Left lung (tissue), 10 donors: Measurements from ENCODE around the gene BTNL8. TPM values are rescaled to one million over a fixed set of nuclear protein-coding genes. Genes with fewer than 3 reads are reported as not detected.
A peak's percentile ranks its signal among the peaks of the same experiment; 100 is the strongest.

Source experiments
- ATAC-seq: fragments of 200-7000 bp; cut with Tn5 transposase; one replicate; pipeline ENCODE4 v1.9.1; 2020; ENCODE audit warnings: moderate library complexity
- DNase-seq, 4 donors: peaks; one replicate each; pipeline ENCODE4 v3.0.0-alpha.2; 2013 to 2020
- H3K27ac ChIP-seq, 2 donors: fragments of 200-600 bp; sonication (generic) in 1 of 2; one replicate each; pipeline versions ENCODE4 v1.5.0 to v1.8.0; 2020 to 2021
- H3K27me3 ChIP-seq, 2 donors: fragments of 200-600 bp; sonication (generic) in 1 of 2; one replicate each; pipeline versions ENCODE4 v1.5.0 to v1.8.0; 2020 to 2021
- H3K36me3 ChIP-seq, 2 donors: fragments of 200-600 bp; sonication (generic) in 1 of 2; one replicate each; pipeline versions ENCODE4 v1.5.0 to v1.8.0; 2020 to 2021
- H3K4me1 ChIP-seq, 2 donors: fragments of 200-600 bp; one replicate each; pipeline ENCODE4 v1.8.0; 2021
- H3K4me3 ChIP-seq, 2 donors: fragments of 200-600 bp; sonication (generic) in 1 of 2; one replicate each; pipeline versions ENCODE4 v1.5.0 to v1.8.0; 2020 to 2021; ENCODE audit warnings: mild to moderate bottlenecking in 1 of 2
- H3K9me3 ChIP-seq, 2 donors: fragments of 200-600 bp; sonication (generic) in 1 of 2; one replicate each; pipeline versions ENCODE4 v1.5.0 to v1.8.0; 2020 to 2021
- CTCF ChIP-seq, 2 donors: fragments of 200-600 bp; sonication (generic) in 1 of 2; IDR thresholded peaks; one replicate each; pipeline versions ENCODE4 v1.5.0 to v1.8.0; 2021; ENCODE audit warnings: antibody characterized with exemption in 2 of 2
- intact Hi-C, 2 donors: fragments of 100-400 bp; cut with DNase I; formaldehyde crosslinking; loops; one replicate each; pipeline versions ENCODE4 v1.11.2 to v1.14.2; 2022
- polyA plus RNA-seq, 6 donors: library from polyadenylated mRNA; unstranded; fragments of 120-200 nt; gene quantifications; one replicate each; pipeline ENCODE4 v1.2.1, GENCODE V29; 2013; ENCODE audit not compliant: insufficient read length in 6 of 6
- total RNA-seq, 2 donors: library from RNA; stranded (reverse); fragmentation: NEBNext Ultra II Directional; extraction: Animal tissue kit (Norgen Biotek cat#: 25700); gene quantifications; one replicate each; pipeline ENCODE4 v1.2.1, GENCODE V29; 2021
- donor health status: DM: no; HTN: yes; CAD: no.
- donor health status: DM: no; HTN: no; CAD: no.

BTNL8 gene
- total and polyA plus RNA-seq, 8 donors = 0.47 to 1.8 (median 0.81) TPM

DNA sequence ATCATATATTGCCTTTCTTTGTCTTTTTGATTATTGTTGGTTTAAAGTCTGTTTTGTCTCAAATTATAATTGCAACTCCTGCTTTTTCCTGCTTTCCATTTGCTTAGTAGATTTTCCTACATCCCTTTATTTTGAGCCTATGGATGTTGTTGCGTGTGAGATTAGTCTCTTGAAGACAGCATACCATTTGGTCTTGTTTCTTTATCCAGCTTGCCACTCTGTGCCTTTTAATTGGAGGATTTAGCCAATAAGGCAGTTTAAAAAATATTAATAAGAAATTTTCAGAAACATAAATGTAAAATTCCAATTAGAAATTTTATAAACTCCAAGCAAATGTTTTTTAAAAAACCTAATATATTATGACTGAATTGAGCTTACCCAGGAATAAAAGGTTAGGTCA is 24.0 kb downstream of the BTNL8 start:
- H3K4me3 ChIP-seq = no peak overlapping the region

DNA sequence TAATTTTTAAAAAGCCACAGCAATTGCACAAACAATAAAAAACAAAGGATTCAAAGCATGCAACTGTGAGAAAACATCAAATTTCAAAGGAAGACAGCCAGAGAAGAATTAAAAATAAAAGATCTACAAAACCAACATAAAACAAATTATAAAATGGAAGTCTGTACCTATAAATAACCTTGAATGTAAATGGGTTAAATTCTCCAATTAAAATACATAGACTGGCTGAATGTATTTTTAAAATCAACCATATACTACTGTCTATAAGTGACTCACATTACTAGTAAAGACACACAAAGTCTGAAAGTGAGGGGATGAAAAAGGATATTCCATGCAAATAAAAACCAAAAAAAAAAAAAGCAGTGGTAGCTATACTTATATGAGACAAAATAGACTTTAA is 33.7 kb downstream of the BTNL8 start:
- intact Hi-C loops = no loop called here
- Histone ChIP-seq H3K9me3 (peaks cover 0 to 37% of the 10 kb centered on the region in 2 donors), H3K27ac (no peak overlapping the region), H3K36me3 (no peaks in the 10 kb centered on the region), H3K27me3 (no peaks in the 10 kb centered on the region), H3K4me3 (no peak overlapping the region), H3K4me1 (no peaks in the 10 kb centered on the region)
- no peak for DNase-seq
- ATAC-seq = no peak
- no peak for TF ChIP-seq CTCF (IDR thresholded peaks at IDR 0.05)

More for the DNA sequence above, 24.0 kb downstream of the BTNL8 start:
- Histone ChIP-seq H3K27me3 (no peaks in the 10 kb centered on the region), H3K36me3 (no peaks in the 10 kb centered on the region), H3K4me1 (no peaks in the 10 kb centered on the region), H3K9me3 (peaks cover 0 to 16% of the 10 kb centered on the region in 2 donors), H3K27ac (no peak overlapping the region)
- TF ChIP-seq CTCF (IDR thresholded peaks at IDR 0.05) = no peak
- ATAC-seq (no peak), DNase-seq (no peak)
- intact Hi-C loops = no loop called here

DNA sequence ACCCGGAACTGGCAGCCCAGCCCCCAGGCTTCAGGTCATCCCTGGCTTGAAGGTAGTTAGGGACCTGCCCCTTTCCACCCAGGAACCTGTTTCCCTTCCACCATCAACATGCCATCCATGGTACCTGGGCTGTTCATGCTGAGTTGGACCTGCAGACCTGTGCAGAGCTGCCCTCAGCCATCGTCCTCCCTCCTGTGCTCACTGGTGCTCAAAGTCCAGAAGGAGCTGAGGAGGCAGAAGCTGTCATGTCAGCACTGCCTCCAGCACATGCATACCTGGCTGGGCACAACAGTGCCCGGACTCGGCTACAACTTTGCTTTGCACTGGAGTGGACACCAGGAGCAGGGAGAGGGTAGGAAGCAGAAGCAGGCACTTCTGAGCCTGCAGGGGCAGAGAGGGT is 36.2 kb downstream of the BTNL8 start:
- Histone ChIP-seq H3K4me3 (no peak overlapping the region), H3K36me3 (no peaks in the 10 kb centered on the region), H3K9me3 (peaks cover 0 to 55% of the 10 kb centered on the region in 2 donors), H3K4me1 (no peaks in the 10 kb centered on the region), H3K27me3 (no peaks in the 10 kb centered on the region), H3K27ac (no peak overlapping the region)
- ATAC-seq = no peak
- no peak for DNase-seq
- no peak for TF ChIP-seq CTCF (IDR thresholded peaks at IDR 0.05)
- intact Hi-C loops = no loop called here

DNA sequence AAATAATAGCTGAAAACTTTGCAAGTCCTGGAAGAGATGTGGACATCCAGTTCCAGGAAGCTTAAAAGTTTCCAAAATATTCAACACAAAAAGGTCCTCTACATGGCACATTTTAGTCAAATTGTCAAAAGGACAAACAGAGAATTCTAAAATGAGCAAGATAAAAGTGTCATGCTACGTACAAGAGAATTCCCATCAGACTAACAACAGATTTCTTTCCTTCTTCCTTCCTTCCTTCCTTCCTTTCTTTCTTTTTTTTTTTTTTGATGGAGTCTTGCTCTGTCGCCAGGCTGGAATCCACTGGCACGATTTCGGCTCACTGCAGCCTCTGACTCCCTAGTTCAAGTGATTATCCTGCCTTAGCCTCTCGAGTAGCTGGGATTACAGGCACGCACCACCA is 39.3 kb downstream of the BTNL8 start:
- Histone ChIP-seq H3K9me3 (peaks cover 0 to 44% of the 10 kb centered on the region in 2 donors), H3K27me3 (no peaks in the 10 kb centered on the region), H3K36me3 (no peaks in the 10 kb centered on the region), H3K27ac (no peak overlapping the region), H3K4me1 (no peaks in the 10 kb centered on the region), H3K4me3 (no peak overlapping the region)
- intact Hi-C loops = no loop called here
- TF ChIP-seq CTCF (IDR thresholded peaks at IDR 0.05) = no peak
- no peak for ATAC-seq
- DNase-seq = no peak

DNA sequence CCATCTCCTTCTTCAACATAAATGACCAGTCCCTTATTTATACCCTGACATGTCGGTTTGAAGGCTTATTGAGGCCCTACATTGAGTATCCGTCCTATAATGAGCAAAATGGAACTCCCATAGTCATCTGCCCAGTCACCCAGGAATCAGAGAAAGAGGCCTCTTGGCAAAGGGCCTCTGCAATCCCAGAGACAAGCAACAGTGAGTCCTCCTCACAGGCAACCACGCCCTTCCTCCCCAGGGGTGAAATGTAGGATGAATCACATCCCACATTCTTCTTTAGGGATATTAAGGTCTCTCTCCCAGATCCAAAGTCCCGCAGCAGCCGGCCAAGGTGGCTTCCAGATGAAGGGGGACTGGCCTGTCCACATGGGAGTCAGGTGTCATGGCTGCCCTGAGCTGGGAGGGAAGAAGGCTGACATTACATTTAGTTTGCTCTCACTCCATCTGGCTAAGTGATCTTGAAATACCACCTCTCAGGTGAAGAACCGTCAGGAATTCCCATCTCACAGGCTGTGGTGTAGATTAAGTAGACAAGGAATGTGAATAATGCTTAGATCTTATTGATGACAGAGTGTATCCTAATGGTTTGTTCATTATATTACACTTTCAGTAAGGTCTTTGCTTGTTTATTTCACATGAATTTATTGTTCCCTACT is 51.5 kb downstream of the BTNL8 start:
- H3K4me1 ChIP-seq = no peaks in the 10 kb centered on the region
- ATAC-seq (peak; percentile 50), DNase-seq (no peak)
- H3K9me3 ChIP-seq = no peaks in the 10 kb centered on the region
- no peak overlapping the region for H3K27ac ChIP-seq
- intact Hi-C loops = no loop called here
- TF ChIP-seq CTCF (IDR thresholded peaks at IDR 0.05) = no peak
- no peaks in the 10 kb centered on the region for H3K36me3 ChIP-seq
- H3K27me3 ChIP-seq = no peaks in the 10 kb centered on the region
- H3K4me3 ChIP-seq = no peak overlapping the region
